B cell (primary cell): ENCODE data around the gene ERP27. TPM values are rescaled to one million over a fixed set of nuclear protein-coding genes. Genes with fewer than 3 reads are reported as not detected.

ENCODE experiments used
- ATAC-seq: fragments of 200-7000 bp; cut with Tn5 transposase; one replicate; pipeline ENCODE4 v1.10.0; 2021; ENCODE audit warnings: low read depth, mild to moderate bottlenecking, moderate number of reproducible peaks, moderate library complexity
- CTCF ChIA-PET: fragments of 350-600 bp; sonication (Branson Sonifier 250); formaldehyde crosslinking; loops from one replicate; lab custom pipeline; 2021; ENCODE audit warnings: antibody characterized with exemption, inconsistent platforms; lab: Charles Lee
- POLR2A ChIA-PET: fragments of 350-600 bp; sonication (Branson Sonifier 250); formaldehyde crosslinking; loops from one replicate; lab custom pipeline; 2021; ENCODE audit warnings: antibody characterized with exemption; lab: Charles Lee
- DNase-seq: peaks from one replicate; pipeline ENCODE4 v3.0.0; 2013
- H2AFZ ChIP-seq: 2 replicates; pipeline ENCODE4 v1.6.1; 2012; ENCODE audit warnings: mild to moderate bottlenecking, low read depth, low read length; ENCODE audit not compliant: insufficient read depth, poor library complexity, severe bottlenecking
- H3K27ac ChIP-seq, 2 donors: 1 replicate in 1 of 2; 2 replicates in 1 of 2; pipeline ENCODE4 v1.5.1; 2012 to 2013; ENCODE audit warnings: low read length in 2 of 2, mild to moderate bottlenecking in 2 of 2, moderate library complexity in 1 of 2
- H3K27me3 ChIP-seq, 4 experiments: fragments of 200-600 bp in 1 of 4; sonication (generic) in 1 of 4; replicated peaks in 1 of 4; 1 replicate in 2 of 4; 2 replicates in 2 of 4; pipeline versions ENCODE4 v1.6.1 to v1.7.0; 2013 to 2016; ENCODE audit warnings: low read length in 3 of 4, mild to moderate bottlenecking in 2 of 4, mixed read lengths in 1 of 4, moderate library complexity in 1 of 4; ENCODE audit not compliant: insufficient read depth in 4 of 4, control insufficient read depth in 3 of 4; ENCODE audit errors: control extremely low read depth in 1 of 4
- H3K36me3 ChIP-seq, 2 experiments: replicated peaks in 1 of 2; 1 replicate in 1 of 2; 2 replicates in 1 of 2; pipeline versions ENCODE4 v1.6.1 to v1.7.1; 2013; ENCODE audit warnings: low read length in 1 of 2; ENCODE audit not compliant: insufficient read depth in 2 of 2, control insufficient read depth in 1 of 2; ENCODE audit errors: control extremely low read depth in 1 of 2, extremely low read depth in 1 of 2
- H3K4me1 ChIP-seq, 2 donors: fragments of 200-600 bp in 1 of 2; sonication (generic) in 1 of 2; 1 replicate in 1 of 2; 2 replicates in 1 of 2; pipeline versions ENCODE4 v1.5.1 to v1.6.1; 2013 to 2017; ENCODE audit warnings: low read length in 2 of 2; ENCODE audit not compliant: control insufficient read depth in 2 of 2, insufficient read depth in 2 of 2
- H3K4me2 ChIP-seq: replicated peaks from 2 replicates; pipeline ENCODE3; 2012; ENCODE audit warnings: mild to moderate bottlenecking, low read depth, low read length; ENCODE audit not compliant: poor library complexity, severe bottlenecking
- H3K4me3 ChIP-seq, 5 experiments: fragments of 200-600 bp in 1 of 5; sonication (generic) in 1 of 5; 1 replicate in 3 of 5; 2 replicates in 2 of 5; pipeline versions ENCODE4 v1.5.1 to v1.7.0; 2011 to 2016; ENCODE audit warnings: low read length in 4 of 5, mild to moderate bottlenecking in 4 of 5, low read depth in 2 of 5, control low read depth in 1 of 5, moderate library complexity in 1 of 5; ENCODE audit not compliant: insufficient read depth in 1 of 5; ENCODE audit errors: control extremely low read depth in 1 of 5, extremely low read depth in 1 of 5
- H3K79me2 ChIP-seq: fragments of 200-600 bp; sonication (generic); one replicate; pipeline ENCODE4 v1.6.0; 2016; ENCODE audit warnings: low read length; ENCODE audit not compliant: control insufficient read depth, insufficient read depth
- H3K9ac ChIP-seq: fragments of 200-600 bp; sonication (generic); 2 replicates; pipeline ENCODE4 v1.6.1; 2017; ENCODE audit warnings: mild to moderate bottlenecking, low read length, moderate library complexity
- H3K9me3 ChIP-seq, 3 donors: one replicate each; pipeline versions ENCODE4 v1.6.1 to v1.7.1; 2013; ENCODE audit warnings: low read length in 2 of 3; ENCODE audit not compliant: control insufficient read depth in 2 of 3, insufficient read depth in 1 of 3; ENCODE audit errors: control extremely low read depth in 1 of 3
- H4K20me1 ChIP-seq: 2 replicates; pipeline ENCODE4 v1.6.0; 2012; ENCODE audit warnings: mild to moderate bottlenecking, low read length; ENCODE audit not compliant: insufficient read depth, control insufficient read depth, poor library complexity, severe bottlenecking
- H3K27ac Mint-ChIP-seq: one replicate; pipeline ENCODE4 v1.8.0; 2021; ENCODE audit warnings: mixed read lengths
- H3K27me3 Mint-ChIP-seq: one replicate; pipeline ENCODE4 v1.8.0; 2021; ENCODE audit warnings: mixed read lengths
- H3K4me1 Mint-ChIP-seq: one replicate; pipeline ENCODE4 v1.8.0; 2021; ENCODE audit warnings: mixed read lengths
- H3K4me3 Mint-ChIP-seq: one replicate; pipeline ENCODE4 v1.8.0; 2021; ENCODE audit warnings: mixed read lengths
- H3K9me3 Mint-ChIP-seq: one replicate; pipeline ENCODE4 v1.8.0; 2022; ENCODE audit warnings: mixed read lengths; ENCODE audit not compliant: insufficient read depth
- CTCF ChIP-seq: fragments of 200-600 bp; IDR thresholded peaks from one replicate; pipeline ENCODE4 v1.8.0; 2022; ENCODE audit warnings: antibody characterized with exemption, mild to moderate bottlenecking
- EZH2 ChIP-seq: IDR thresholded peaks from 2 replicates; pipeline ENCODE4 v1.6.1; 2012; ENCODE audit warnings: borderline replicate concordance, low read depth, mild to moderate bottlenecking, moderate library complexity, low read length; ENCODE audit not compliant: insufficient read depth, poor library complexity, severe bottlenecking
- WGBS: methylation state at CpG from one replicate; pipeline ENCODE4 v1.1.5; 2013; ENCODE audit warnings: missing lambda C conversion rate; ENCODE audit not compliant: insufficient coverage; 5-methylcytosine and 5-hydroxymethylcytosine counted together
- intact Hi-C: fragments of 100-400 bp; cut with micrococcal nuclease; formaldehyde crosslinking; loops from one replicate; pipeline ENCODE4 v1.10.0; 2022
- polyA plus RNA-seq: library from polyadenylated mRNA; depleted of rRNA; stranded (reverse); fragments of >200 nt; gene quantifications from 2 replicates; pipeline ENCODE4 v1.2.3, GENCODE V29; 2012
- total RNA-seq, 2 donors: library from RNA; stranded (reverse); fragments of 120-200 nt in 1 of 2; gene quantifications; 1 replicate in 1 of 2; 2 replicates in 1 of 2; pipeline versions ENCODE4 v1.2.3 to v1.2.4, GENCODE V29; 2013 to 2022

Gene ERP27
- total and polyA plus RNA-seq, 2 donors (not counting 1 experiment from before 2014, with no cell fraction given): 7.8 to 9.0 TPM

DNA sequence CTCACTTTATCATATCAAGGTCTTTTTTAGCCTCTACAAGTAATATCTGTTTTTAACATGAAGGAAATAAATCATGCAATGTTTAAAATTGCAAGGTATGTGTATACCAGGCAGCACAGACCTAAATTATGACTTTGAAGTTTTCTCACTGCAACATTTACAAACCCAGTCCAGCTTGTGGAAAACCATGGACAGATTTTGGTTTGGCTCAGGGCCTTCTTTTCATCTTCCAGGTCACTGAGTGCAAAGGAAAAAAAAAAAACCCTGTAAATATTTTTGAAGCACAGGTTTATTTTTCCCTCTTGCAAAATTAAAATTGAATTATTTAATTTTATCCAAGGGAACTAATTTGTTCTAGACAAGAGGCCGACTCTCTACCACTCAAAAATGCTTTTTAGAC is 66.5 kb downstream of the ERP27 start:
- intact Hi-C loops: no loop called here
- Histone ChIP-seq H3K9me3 (peaks cover 0 to 12% (median 2%) of the 10 kb centered on the region in 3 donors), H4K20me1 (no peaks in the 10 kb centered on the region), H3K36me3 (no peaks in the 10 kb centered on the region), H3K4me2 (no peak overlapping the region), H3K27me3 (peaks cover 0 to 14% (median 2%) of the 10 kb centered on the region in 4 experiments), H3K4me1 (peaks cover 0 to 4% of the 10 kb centered on the region in 2 donors), H3K4me3 (no peak overlapping the region), H3K27ac (no peak overlapping the region), H3K79me2 (no peaks in the 10 kb centered on the region), H3K9ac (no peak overlapping the region), H2AFZ (no peak overlapping the region)
- DNase-seq (no peak), ATAC-seq (no peak)
- Mint-ChIP-seq H3K4me1 (peaks cover 2% of the 10 kb centered on the region), H3K4me3 (no peak overlapping the region), H3K9me3 (no peaks in the 10 kb centered on the region), H3K27ac (no peak overlapping the region), H3K27me3 (peaks cover 13% of the 10 kb centered on the region)
- ChIA-PET CTCF (no interaction called here), POLR2A (no interaction called here)
- TF ChIP-seq EZH2: no peak
- no peak for TF ChIP-seq CTCF
- no CpG with 5 or more reads among the region's 1 CpG for WGBS

- Histone ChIP-seq H3K4me2 (no peak overlapping the region), H2AFZ (no peak overlapping the region), H3K4me3 (no peak overlapping the region), H3K27ac (no peak overlapping the region), H3K4me1 (peaks cover 0 to 4% of the 10 kb centered on the region in 2 donors), H3K9ac (no peak overlapping the region), H3K36me3 (no peaks in the 10 kb centered on the region), H3K9me3 (peaks cover 0 to 17% (median 2%) of the 10 kb centered on the region in 3 donors), H3K79me2 (no peaks in the 10 kb centered on the region), H3K27me3 (peaks cover 0 to 14% (median 2%) of the 10 kb centered on the region in 4 experiments), H4K20me1 (no peaks in the 10 kb centered on the region)
- H3K27ac Mint-ChIP-seq: no peak overlapping the region
- H3K4me1 Mint-ChIP-seq: peaks cover 2% of the 10 kb centered on the region
- POLR2A ChIA-PET: no interaction called here
- ATAC-seq: no peak
- no peak overlapping the region for H3K4me3 Mint-ChIP-seq
- CTCF ChIA-PET: no interaction called here
- intact Hi-C loops: no loop called here
- H3K27me3 Mint-ChIP-seq: peaks cover 13% of the 10 kb centered on the region
- WGBS: no CpG with 5 or more reads among the region's 1 CpG
- no peak for DNase-seq
- no peaks in the 10 kb centered on the region for H3K9me3 Mint-ChIP-seq
- TF ChIP-seq EZH2: no peak
- TF ChIP-seq CTCF: no peak
Measured at GRCh38 chr12:14871247-14871646, 67.1 kb downstream of the ERP27 start.
